Stimulated activated CD8-positive, alpha-beta memory T cell treated with anti-CD3 and anti-CD28 coated beads, Interleukin-7, amount 100 ng/mL, for 1 hour (primary cell): Measurements from ENCODE around the gene METRNL.
A peak's percentile ranks its signal among the peaks of the same experiment; 100 is the strongest.
"Not testable (repeated sequence)": the region's sequence is repeated elsewhere in the genome, so short reads cannot be mapped to it uniquely, and the experiment has no call there.

Experiments used
- DNase-seq, 2 donors: peaks; one replicate each; pipeline ENCODE4 v3.0.0-alpha.2; 2020; ENCODE audit warnings: low read depth in 2 of 2

METRNL gene

GRCh38 chr17:83052241-83052564, 27.2 kb upstream of the METRNL start:
- DNase-seq, result no peak

GRCh38 chr17:83053021-83053681, 26.3 kb upstream of the METRNL start:
- no peak for DNase-seq

DNA sequence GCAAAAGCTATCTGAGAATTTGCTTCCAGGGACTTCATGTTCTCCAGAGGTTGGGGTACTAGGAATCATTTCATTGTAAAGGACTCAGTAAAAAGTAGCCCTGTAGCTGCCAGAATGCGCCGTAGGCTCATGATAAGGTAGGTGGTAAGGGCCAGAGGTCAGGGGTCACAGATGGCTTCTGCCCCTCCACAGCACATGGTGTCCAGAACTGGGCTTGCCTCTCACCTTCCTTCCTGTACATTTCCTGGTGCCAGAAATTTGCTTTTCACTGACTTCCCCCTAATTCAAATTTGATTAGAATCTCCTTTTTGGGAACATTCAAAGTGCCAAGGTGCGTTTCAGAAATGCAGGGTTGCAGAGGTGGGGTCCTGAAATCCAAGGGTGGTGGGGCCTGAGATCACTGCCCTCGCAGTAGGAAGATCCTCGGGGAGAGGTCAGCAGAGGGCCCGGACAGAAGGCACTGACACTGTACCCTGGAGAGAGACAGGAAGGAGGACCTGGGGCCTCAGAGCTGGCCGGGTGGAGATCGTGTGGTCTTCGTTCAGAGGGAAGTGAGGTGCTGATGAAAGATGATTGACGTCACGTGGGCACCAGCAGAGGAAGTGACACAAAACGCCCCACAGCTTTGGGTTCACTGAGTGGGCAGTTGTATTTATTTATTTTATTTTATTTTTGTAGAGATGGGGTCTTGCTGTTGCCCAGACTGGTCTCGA, 25.5 kb upstream of the METRNL start:
- peak in 1 of 2 donors; percentile 30 for DNase-seq

DNA sequence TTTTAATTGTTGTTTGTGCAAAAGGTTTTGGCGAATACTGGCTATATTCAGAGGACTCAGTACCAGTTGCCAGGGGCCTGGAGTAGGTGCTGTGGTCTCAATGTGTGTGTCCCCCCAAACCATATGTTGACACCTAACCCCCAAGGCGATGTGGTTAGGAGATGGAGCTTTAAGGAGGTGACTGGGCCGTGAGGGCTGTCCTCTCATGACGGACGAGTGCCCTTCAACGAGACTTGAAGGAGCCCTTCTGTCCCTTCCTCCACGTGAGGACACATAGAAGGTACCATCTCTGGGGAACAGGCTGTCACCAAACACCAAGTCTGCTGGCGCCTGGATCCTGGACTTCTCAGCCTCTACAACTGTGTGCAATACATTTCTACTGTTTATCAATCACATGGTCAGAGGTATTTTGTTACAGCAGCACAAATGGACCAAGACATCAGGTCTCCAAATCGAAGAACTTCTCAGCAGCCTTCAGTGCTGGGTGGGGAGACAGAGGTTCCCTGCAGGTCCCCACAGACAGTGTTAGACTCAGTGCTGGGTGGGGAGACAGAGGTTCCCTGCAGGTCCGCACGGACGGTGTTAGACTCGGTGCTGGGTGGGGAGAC, 24.8 kb upstream of the METRNL start:
- DNase-seq, result no peak

DNA sequence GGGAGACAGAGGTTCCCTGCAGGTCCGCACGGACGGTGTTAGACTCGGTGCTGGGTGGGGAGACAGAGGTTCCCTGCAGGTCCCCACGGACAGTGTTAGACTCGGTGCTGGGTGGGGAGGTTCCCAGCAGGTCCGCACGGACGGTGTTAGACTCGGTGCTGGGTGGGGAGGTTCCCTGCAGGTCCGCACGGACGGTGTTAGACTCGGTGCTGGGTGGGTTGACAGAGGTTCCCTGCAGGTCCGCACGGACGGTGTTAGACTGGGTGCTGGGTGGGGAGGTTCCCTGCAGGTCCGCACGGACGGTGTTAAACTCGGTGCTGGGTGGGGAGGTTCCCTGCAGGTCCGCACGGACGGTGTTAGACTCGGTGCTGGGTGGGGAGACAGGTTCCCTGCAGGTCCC, 24.2 kb upstream of the METRNL start:
- DNase-seq, result not testable (repeated sequence)

GRCh38 chr17:83055911-83056582, 23.4 kb upstream of the METRNL start:
- no peak for DNase-seq

DNA sequence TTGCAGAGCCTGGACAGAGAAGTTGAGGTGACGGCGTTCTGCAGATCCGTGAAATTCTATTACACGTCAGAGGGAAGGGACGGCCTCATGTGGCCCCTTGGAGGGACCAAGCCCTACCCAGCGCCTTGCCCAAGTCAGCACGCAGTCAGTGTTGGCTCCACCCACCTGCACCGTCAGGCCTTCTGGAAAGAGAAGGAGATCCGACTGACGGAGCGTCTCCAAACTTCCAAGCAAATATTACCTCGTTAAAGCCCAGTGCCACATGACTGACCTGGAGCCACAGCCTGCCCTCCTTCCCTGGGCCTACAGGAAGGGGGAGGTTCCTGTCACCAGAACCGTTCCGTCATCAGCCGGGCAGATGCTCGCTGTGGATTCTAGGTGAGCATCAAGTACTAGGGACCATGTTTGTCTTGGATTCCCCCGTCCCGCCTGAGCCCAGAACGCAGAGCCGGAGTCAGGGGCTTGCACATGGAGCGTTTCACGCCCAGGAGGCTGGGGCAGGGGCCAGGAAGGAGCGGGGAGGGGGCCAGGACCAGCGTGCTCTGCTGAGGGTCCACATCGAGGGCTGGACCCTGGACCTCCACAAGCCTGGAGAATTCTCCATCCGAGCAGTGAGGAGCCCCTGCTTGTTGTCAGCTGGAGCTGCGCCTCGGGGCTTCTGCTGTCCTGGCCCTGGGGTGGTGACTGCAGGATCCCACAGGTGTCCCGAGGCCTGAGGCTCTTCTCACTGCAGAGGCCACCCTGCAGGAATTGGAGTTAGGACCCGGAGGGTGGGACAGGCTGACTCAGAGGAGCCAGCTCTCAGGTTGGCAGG, 22.6 kb upstream of the METRNL start:
- no peak for DNase-seq

DNA sequence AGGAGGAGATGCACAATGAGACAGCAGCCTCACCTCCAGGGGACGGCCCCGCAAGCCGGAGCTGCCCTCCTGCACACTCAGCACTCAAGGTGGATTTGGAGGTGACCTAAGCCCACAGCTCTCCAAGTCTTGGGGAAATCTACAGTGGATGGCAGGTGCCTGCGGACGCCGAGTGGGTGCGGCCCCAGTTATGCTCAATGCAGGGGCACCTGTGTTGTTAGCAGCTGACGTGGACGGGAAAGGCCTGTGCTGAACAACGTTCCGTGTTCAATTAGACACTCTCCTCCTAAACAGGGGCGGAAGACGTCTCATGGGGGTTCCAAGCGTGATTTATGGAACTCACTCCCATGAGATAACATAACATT, 22.0 kb upstream of the METRNL start:
- no peak for DNase-seq

- DNase-seq, result no peak
Observed at GRCh38 chr17:83057793-83058265, 21.6 kb upstream of the METRNL start.

DNA sequence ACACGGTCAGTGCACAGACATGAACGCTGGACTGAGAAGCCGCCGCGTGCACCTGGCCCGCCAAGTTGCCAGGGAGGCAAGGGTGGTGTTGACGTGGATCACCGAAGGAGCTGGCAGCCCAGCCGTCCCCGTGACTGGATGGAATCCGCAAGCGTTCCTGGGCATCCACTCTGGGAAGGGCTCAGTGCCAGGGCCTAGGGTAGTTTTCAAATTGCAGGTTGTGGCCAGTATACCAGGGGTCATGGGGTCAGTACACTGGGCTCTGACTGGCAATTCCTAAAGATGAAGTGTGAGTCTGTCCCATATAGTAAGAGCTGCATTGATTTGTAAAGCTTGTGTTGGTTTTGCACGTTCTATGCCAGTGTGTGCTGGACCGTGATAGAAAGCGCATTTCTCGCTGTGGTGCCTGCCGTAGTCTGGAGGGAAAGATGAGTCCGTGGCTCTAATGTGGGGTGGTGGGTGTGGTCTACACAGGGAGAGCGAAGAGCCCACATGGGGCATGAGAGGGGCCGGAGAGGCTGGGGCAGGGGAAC, 21.1 kb upstream of the METRNL start:
- no peak for DNase-seq

- no peak for DNase-seq
Observed at GRCh38 chr17:83061586-83061985, 17.8 kb upstream of the METRNL start.

DNA sequence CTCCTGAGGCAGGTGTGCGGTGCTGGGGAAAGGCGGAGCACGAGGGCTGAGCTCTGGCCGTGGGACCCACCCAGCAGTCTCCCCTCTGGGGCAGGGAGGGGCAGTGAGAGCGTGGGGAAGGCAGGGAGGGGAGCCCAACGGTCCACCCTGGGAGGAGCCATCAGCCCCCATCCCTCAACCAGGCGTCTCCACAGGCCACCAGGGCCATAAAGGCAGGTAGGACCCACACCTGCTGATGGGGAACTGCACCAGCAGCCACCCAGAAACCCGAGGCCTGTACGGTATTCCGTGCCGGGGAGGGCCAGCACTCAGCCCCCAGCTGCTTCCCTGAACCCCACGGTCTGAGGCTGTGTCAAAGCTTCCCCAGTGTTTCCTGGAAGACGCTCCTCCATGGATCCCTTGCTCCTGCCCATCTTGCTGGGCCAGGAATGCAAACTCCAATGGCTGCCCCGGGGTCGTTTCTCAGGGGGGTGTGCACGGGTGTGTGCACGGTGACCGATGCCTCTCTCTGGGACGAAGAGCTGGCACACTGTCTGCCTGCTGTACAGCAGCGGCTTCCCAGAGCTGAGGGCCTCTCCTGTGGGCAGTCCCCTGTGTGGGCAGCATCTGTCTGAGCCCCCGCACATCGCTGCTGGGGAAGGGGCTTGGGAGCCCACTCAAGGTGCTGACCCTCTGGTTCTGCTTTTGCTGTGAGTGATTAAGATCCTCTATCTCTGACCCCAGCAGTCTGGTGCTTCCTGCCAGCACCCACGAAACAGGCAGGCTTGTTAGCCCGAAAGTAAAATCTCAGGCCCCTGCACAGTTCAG, 17.2 kb upstream of the METRNL start:
- no peak for DNase-seq

DNA sequence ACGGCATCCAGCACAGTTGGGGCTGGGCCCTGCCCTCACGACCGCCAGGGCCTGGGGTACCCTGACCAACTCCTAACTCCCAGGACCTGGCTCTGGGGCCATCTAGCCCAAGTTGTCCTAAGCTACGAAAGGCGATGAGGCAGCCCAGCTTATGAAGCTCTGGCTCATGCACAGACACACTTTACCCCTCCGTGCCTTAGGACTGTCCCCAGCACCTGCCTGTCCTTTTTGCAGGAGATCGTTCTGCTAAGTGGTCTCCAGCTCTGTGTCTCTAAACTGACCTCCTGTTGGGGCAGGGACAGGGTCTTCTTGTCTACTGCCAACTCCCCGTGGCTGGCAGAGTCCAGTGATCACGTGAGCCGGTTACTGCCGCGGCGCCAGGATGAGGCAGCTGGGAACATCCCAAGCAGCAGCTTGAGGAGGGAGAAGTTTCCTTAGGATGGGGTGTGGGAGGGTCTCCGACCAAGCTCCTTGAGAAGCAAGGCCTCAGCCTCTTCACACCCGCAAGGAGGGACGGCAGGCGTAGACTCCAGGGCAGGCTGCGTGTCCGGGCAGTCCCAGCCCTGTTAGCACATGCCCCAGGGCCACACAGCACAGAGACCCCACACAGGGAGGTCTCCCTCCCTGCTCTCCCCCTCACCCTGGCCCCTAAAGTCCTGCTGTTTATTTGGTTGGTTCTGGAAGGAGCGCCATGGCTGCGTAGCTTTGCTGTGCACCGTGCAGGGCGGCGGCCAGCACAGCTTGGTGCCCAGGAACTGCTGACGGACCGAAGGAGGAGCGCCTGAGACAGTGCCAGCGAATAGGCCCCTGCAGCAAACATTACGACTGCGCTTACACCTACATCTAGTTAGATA, 16.4 kb upstream of the METRNL start:
- no peak for DNase-seq

DNA sequence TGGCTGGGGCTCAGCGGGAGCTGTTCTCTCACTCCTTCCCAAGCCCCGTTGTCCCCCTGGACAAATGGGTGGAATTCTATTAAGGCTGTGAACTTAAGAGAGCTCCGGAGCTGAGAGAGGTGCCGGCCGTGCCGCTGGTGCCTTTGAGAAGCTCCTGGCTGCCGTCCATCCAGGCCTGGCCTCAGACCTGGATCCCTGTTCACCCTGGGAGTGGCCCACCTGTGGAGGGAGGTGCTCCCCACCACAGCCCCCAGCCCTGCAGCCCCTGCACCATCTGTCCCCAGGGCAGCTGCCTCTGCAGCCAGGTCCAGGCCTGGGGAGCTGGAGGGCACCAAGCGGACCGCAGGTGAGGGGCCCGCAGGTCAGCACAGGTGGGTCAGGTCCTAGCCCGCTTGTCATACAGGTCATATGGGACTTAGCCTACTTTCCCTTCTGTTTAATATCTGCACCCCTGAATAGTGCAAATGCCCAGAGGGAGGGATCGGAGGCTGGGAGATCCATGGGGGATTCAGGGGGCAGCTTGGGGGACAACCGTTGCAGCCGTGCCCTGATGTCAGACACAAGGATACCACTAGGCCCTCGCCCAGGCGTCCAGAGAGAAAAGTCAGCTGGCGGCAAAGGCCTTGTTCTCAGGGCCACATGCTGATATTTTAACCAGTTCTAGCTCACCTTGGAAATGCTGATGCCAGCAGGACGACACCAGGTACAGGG, 15.2 kb upstream of the METRNL start:
- no peak for DNase-seq

GRCh38 chr17:83064732-83065659, 14.4 kb upstream of the METRNL start:
- DNase-seq, result no peak

GRCh38 chr17:83065660-83066542, 13.5 kb upstream of the METRNL start:
- no peak for DNase-seq

- DNase-seq, result not testable (repeated sequence)
Observed at GRCh38 chr17:83066543-83066890, 12.9 kb upstream of the METRNL start.
